Measurements from ENCODE around the gene MICALL1. TPM values are rescaled to one million over a fixed set of nuclear protein-coding genes. Genes with fewer than 3 reads are reported as not detected.

The MICALL1 gene
- total RNA-seq, 2 experiments from 2014 or later, result 18.3 to 25.7 TPM

DNA sequence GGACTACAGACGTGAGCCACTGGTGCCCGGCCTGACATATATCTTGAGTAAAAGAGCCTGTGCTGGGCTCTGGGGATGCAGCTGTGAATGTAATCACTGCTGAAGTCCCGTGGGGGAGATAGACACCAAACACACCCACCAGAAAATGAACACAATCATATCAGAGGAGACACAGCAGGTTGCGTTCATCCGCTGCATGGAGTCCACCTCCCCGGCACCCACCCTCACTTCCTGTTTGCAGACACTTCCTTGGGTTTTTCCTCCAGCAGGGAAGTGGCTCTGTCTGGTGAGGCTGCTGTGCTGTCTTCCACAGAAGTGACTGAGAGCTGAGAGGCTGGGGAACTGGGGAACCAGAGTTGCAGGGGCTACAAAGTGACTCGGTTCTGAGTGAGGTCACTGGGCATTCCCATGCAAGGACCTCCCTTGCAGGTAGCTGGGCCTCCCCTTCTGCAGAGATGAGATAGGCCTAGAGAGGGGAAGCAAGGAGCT, 7.2 kb downstream of the MICALL1 start:
- intact Hi-C loops (cut with micrococcal nuclease; ENCODE audit: unreplicated experiment), result no loop called here
- CTCF ChIA-PET (ENCODE audit: unreplicated experiment), result no interaction called here
- BruUV-seq (replicated peaks), result no TSS peak
- no peaks in the 10 kb centered on the region for H3K9me3 ChIP-seq (ENCODE audit: low read length)
- DNase-seq (ENCODE audit: low spot score), result no peak
- no peaks in the 10 kb centered on the region for H4K20me1 ChIP-seq (ENCODE audit: insufficient read depth, low read length)
- H3K79me2 ChIP-seq (ENCODE audit: insufficient read depth, low read depth, low read length), result no peaks in the 10 kb centered on the region
- peaks cover 7% of the 10 kb centered on the region for H3K4me1 ChIP-seq (ENCODE audit: insufficient read depth, low read length, poor library complexity, severe bottlenecking)
- TF ChIP-seq, protein P1, sequence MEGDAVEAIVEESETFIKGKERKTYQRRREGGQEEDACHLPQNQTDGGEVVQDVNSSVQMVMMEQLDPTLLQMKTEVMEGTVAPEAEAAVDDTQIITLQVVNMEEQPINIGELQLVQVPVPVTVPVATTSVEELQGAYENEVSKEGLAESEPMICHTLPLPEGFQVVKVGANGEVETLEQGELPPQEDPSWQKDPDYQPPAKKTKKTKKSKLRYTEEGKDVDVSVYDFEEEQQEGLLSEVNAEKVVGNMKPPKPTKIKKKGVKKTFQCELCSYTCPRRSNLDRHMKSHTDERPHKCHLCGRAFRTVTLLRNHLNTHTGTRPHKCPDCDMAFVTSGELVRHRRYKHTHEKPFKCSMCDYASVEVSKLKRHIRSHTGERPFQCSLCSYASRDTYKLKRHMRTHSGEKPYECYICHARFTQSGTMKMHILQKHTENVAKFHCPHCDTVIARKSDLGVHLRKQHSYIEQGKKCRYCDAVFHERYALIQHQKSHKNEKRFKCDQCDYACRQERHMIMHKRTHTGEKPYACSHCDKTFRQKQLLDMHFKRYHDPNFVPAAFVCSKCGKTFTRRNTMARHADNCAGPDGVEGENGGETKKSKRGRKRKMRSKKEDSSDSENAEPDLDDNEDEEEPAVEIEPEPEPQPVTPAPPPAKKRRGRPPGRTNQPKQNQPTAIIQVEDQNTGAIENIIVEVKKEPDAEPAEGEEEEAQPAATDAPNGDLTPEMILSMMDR (conservative IDR thresholded peaks at IDR 0.05; ENCODE audit: low read length), result no peak
- TF ChIP-seq EZH2phosphoT487 (IDR thresholded peaks at IDR 0.05; ENCODE audit: borderline replicate concordance, low read depth, low read length), result no peak
- H3K4me3 ChIP-seq (ENCODE audit: low read depth, low read length, poor library complexity, severe bottlenecking), result no peak overlapping the region
- H3K27ac ChIP-seq (ENCODE audit: low read depth, low read length, poor library complexity, severe bottlenecking), result no peak overlapping the region
- no peak overlapping the region for H3K4me2 ChIP-seq (ENCODE audit: low read length)
- H2AFZ ChIP-seq (ENCODE audit: low read length), result no peak overlapping the region
- H3K36me3 ChIP-seq (ENCODE audit: insufficient read depth, low read length), result peaks cover 5% of the 10 kb centered on the region; the same call in 1 of the 2 replicates
- POLR2A ChIA-PET, result no interaction called here
- no peaks in the 10 kb centered on the region for H3K9me2 ChIP-seq (ENCODE audit: insufficient read depth, low read length)

GRCh38 chr22:37916311-37916710, 10.2 kb downstream of the MICALL1 start:
- no peaks in the 10 kb centered on the region for H3K79me2 ChIP-seq (ENCODE audit: insufficient read depth, low read depth, low read length)
- DNase-seq (ENCODE audit: low spot score), result no peak
- no peak overlapping the region for H3K4me3 ChIP-seq (ENCODE audit: low read depth, low read length, poor library complexity, severe bottlenecking)
- ChIA-PET CTCF (ENCODE audit: unreplicated experiment) (no interaction called here), POLR2A (interaction anchor here (1.9 kb wide), 1 partner anchor 11 kb away, joined by 4 read pairs; the partner anchor contains the start of gene MICALL1)
- no peak overlapping the region for H3K27ac ChIP-seq (ENCODE audit: low read depth, low read length, poor library complexity, severe bottlenecking)
- no peak overlapping the region for H3K4me2 ChIP-seq (ENCODE audit: low read length)
- H3K9me3 ChIP-seq (ENCODE audit: low read length), result no peaks in the 10 kb centered on the region
- intact Hi-C loops (cut with micrococcal nuclease; ENCODE audit: unreplicated experiment), result no loop called here
- BruUV-seq (replicated peaks), result no TSS peak
- H4K20me1 ChIP-seq (ENCODE audit: insufficient read depth, low read length), result no peaks in the 10 kb centered on the region
- peaks cover 10% of the 10 kb centered on the region; the same call in 1 of the 2 replicates for H3K36me3 ChIP-seq (ENCODE audit: insufficient read depth, low read length)
- H2AFZ ChIP-seq (ENCODE audit: low read length), result no peak overlapping the region
- peaks cover 26% of the 10 kb centered on the region for H3K4me1 ChIP-seq (ENCODE audit: insufficient read depth, low read length, poor library complexity, severe bottlenecking)
- H3K9me2 ChIP-seq (ENCODE audit: insufficient read depth, low read length), result no peaks in the 10 kb centered on the region
- no peak for TF ChIP-seq EZH2phosphoT487 (IDR thresholded peaks at IDR 0.05; ENCODE audit: borderline replicate concordance, low read depth, low read length)
- TF ChIP-seq, protein P1 (conservative IDR thresholded peaks at IDR 0.05; ENCODE audit: low read length), result no peak

- POLR2A ChIA-PET, result interaction anchor here (0.6 kb wide), 1 partner anchor 37 kb away, joined by 3 read pairs; no protein-coding TSS in a partner anchor
- peak overlapping the region; percentile 72 for H3K27ac ChIP-seq (ENCODE audit: low read depth, low read length, poor library complexity, severe bottlenecking)
- BruUV-seq (replicated peaks), result no TSS peak
Measured at GRCh38 chr22:37917874-37918548, 11.9 kb downstream of the MICALL1 start.

More at GRCh38 chr22:37917874-37918548, 11.9 kb downstream of the MICALL1 start:
- intact Hi-C loops (cut with micrococcal nuclease; ENCODE audit: unreplicated experiment), result no loop called here
- no peaks in the 10 kb centered on the region for H3K9me2 ChIP-seq (ENCODE audit: insufficient read depth, low read length)
- TF ChIP-seq, protein P1 (conservative IDR thresholded peaks at IDR 0.05; ENCODE audit: low read length), result no peak
- no peak for TF ChIP-seq EZH2phosphoT487 (IDR thresholded peaks at IDR 0.05; ENCODE audit: borderline replicate concordance, low read depth, low read length)
- no peak overlapping the region for H3K4me3 ChIP-seq (ENCODE audit: low read depth, low read length, poor library complexity, severe bottlenecking)
- H3K4me1 ChIP-seq (ENCODE audit: insufficient read depth, low read length, poor library complexity, severe bottlenecking), result peaks cover 26% of the 10 kb centered on the region
- CTCF ChIA-PET (ENCODE audit: unreplicated experiment), result interaction anchor here (1.0 kb wide), 1 partner anchor 12 kb away, joined by 3 read pairs; the partner anchor contains the start of gene MICALL1
- H3K36me3 ChIP-seq (ENCODE audit: insufficient read depth, low read length), result peaks cover 10% of the 10 kb centered on the region; the same call in 1 of the 2 replicates
- DNase-seq (ENCODE audit: low spot score), result peak; percentile 83
- no peaks in the 10 kb centered on the region for H4K20me1 ChIP-seq (ENCODE audit: insufficient read depth, low read length)
- H3K4me2 ChIP-seq (ENCODE audit: low read length), result peak overlapping the region; percentile 59
- peak overlapping the region; percentile 26; the same call in 1 of the 2 replicates for H2AFZ ChIP-seq (ENCODE audit: low read length)
- no peaks in the 10 kb centered on the region for H3K79me2 ChIP-seq (ENCODE audit: insufficient read depth, low read depth, low read length)
- no peaks in the 10 kb centered on the region for H3K9me3 ChIP-seq (ENCODE audit: low read length)

All from OCI-LY7 (cell line).